Measurements from ENCODE around the gene MTARC2. TPM values are rescaled to one million over a fixed set of nuclear protein-coding genes. Genes with fewer than 3 reads are reported as not detected.
A peak's percentile ranks its signal among the peaks of the same experiment; 100 is the strongest.
"Not testable (repeated sequence)": the region's sequence is repeated elsewhere in the genome, so short reads cannot be mapped to it uniquely, and the experiment has no call there.

MTARC2 gene
- total RNA-seq, 1 donor from 2014 or later = 13.8 TPM

GRCh38 chr1:220711056-220711809 is 36.9 kb upstream of the MTARC2 start:
- DNase-seq (ENCODE audit: low read depth) = no peak
- TF ChIP-seq, protein P1, sequence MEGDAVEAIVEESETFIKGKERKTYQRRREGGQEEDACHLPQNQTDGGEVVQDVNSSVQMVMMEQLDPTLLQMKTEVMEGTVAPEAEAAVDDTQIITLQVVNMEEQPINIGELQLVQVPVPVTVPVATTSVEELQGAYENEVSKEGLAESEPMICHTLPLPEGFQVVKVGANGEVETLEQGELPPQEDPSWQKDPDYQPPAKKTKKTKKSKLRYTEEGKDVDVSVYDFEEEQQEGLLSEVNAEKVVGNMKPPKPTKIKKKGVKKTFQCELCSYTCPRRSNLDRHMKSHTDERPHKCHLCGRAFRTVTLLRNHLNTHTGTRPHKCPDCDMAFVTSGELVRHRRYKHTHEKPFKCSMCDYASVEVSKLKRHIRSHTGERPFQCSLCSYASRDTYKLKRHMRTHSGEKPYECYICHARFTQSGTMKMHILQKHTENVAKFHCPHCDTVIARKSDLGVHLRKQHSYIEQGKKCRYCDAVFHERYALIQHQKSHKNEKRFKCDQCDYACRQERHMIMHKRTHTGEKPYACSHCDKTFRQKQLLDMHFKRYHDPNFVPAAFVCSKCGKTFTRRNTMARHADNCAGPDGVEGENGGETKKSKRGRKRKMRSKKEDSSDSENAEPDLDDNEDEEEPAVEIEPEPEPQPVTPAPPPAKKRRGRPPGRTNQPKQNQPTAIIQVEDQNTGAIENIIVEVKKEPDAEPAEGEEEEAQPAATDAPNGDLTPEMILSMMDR (conservative IDR thresholded peaks at IDR 0.05; ENCODE audit: low read depth, low read length) = no peak
- H3K4me3 ChIP-seq (ENCODE audit: low read depth, low read length) = no peak overlapping the region

GRCh38 chr1:220715986-220716385 is 32.1 kb upstream of the MTARC2 start:
- not testable (repeated sequence) for H3K4me3 ChIP-seq (ENCODE audit: low read depth, low read length); DNase-seq (ENCODE audit: low read depth)

- H3K4me3 ChIP-seq (ENCODE audit: low read depth, low read length) = no peak overlapping the region
- TF ChIP-seq, protein P1 (conservative IDR thresholded peaks at IDR 0.05; ENCODE audit: low read depth, low read length) = no peak
- DNase-seq (ENCODE audit: low read depth) = no peak
Measured at GRCh38 chr1:220717800-220718640, 30.1 kb upstream of the MTARC2 start.

GRCh38 chr1:220721266-220721665 is 26.9 kb upstream of the MTARC2 start:
- DNase-seq (ENCODE audit: low read depth); H3K4me3 ChIP-seq (ENCODE audit: low read depth, low read length): not testable (repeated sequence)

DNA sequence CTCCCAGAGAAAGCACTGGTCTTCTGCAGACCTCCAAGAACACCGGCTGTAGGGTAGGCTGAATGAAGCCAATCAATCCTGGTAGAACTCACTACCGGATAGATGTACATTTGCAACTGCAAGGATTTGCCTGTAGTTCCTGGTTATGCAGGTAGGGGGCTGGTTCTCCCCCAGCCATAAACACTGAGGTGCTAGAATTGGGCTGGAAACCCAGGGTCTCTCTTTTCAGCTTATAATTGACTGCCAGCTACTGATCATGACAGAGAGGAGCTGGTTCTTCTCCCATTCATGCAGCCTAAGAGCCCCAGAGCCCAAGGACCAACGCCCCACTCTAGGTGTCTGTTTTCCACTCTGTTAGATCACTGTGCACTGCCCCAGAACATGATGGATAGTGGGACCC is 21.5 kb upstream of the MTARC2 start:
- no peak overlapping the region for H3K4me3 ChIP-seq (ENCODE audit: low read depth, low read length)
- TF ChIP-seq, protein P1 (conservative IDR thresholded peaks at IDR 0.05; ENCODE audit: low read depth, low read length) = peak; percentile 46
- no peak for DNase-seq (ENCODE audit: low read depth)

- TF ChIP-seq, protein P1 (conservative IDR thresholded peaks at IDR 0.05; ENCODE audit: low read depth, low read length) = no peak
- H3K4me3 ChIP-seq (ENCODE audit: low read depth, low read length) = no peak overlapping the region
- no peak for DNase-seq (ENCODE audit: low read depth)
Measured at GRCh38 chr1:220727519-220727918, 20.6 kb upstream of the MTARC2 start.

- TF ChIP-seq, protein P1 (conservative IDR thresholded peaks at IDR 0.05; ENCODE audit: low read depth, low read length) = no peak
- no peak overlapping the region for H3K4me3 ChIP-seq (ENCODE audit: low read depth, low read length)
- no peak for DNase-seq (ENCODE audit: low read depth)
Measured at GRCh38 chr1:220730486-220730885, 17.6 kb upstream of the MTARC2 start.

DNA sequence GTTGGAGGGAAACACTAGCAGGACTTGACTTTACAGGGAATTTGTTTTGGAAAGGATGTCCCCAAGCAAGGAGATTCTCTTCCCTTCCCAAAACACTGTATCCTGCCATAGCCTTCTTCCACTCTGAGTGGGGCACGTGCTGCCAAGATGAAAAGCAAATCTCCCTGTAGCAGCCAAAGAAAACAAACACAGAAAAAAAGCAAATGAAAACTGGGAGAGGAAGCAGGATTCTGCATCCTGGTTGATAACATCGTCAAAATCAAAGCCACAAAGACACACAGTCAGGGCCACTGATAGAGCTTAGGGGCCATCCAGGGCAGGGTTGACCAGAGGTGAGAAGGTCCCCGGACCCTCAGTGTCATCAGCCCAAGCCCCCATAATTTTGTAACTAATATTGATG is 16.0 kb upstream of the MTARC2 start:
- TF ChIP-seq, protein P1 (conservative IDR thresholded peaks at IDR 0.05; ENCODE audit: low read depth, low read length) = no peak
- H3K4me3 ChIP-seq (ENCODE audit: low read depth, low read length) = no peak overlapping the region
- no peak for DNase-seq (ENCODE audit: low read depth)
